WI38 (cell line): ENCODE measurements around the gene SLC13A4.
A peak's percentile ranks its signal among the peaks of the same experiment; 100 is the strongest.

Source experiments
- H3K4me3 ChIP-seq: 2 replicates; pipeline ENCODE4 v1.5.1; 2011; ENCODE audit warnings: low read depth, mild to moderate bottlenecking, control low read depth, low read length
- CTCF ChIP-seq: IDR thresholded peaks from 2 replicates; pipeline ENCODE4 v1.5.1; 2012; ENCODE audit warnings: low read depth, mild to moderate bottlenecking, control low read depth, low read length

The SLC13A4 gene

GRCh38 chr7:135666846-135667245 lies 61.1 kb downstream of the SLC13A4 start:
- H3K4me3 ChIP-seq = no peak overlapping the region
- no peak for TF ChIP-seq CTCF

- no peak overlapping the region for H3K4me3 ChIP-seq
- no peak for TF ChIP-seq CTCF
Measured at GRCh38 chr7:135666156-135666555, 61.8 kb downstream of the SLC13A4 start.

- TF ChIP-seq CTCF = no peak
- H3K4me3 ChIP-seq = no peak overlapping the region
Measured at GRCh38 chr7:135665042-135665441, 62.9 kb downstream of the SLC13A4 start.

GRCh38 chr7:135664046-135664589 lies 63.9 kb downstream of the SLC13A4 start:
- peak overlapping the region; percentile 80 for H3K4me3 ChIP-seq
- TF ChIP-seq CTCF = no peak

GRCh38 chr7:135662373-135663114 lies 65.4 kb downstream of the SLC13A4 start, which contains the start of gene STMP1:
STMP1 (plus strand) TSS chr7:135662514.
- peak within 1 kb of the TSS; percentile 80 for H3K4me3 ChIP-seq
- TF ChIP-seq CTCF = peak; percentile 49; the same call in 1 of the 2 replicates

- TF ChIP-seq CTCF = no peak
- H3K4me3 ChIP-seq = peak overlapping the region; percentile 80
Measured at GRCh38 chr7:135662123-135662372, 65.9 kb downstream of the SLC13A4 start.

GRCh38 chr7:135661311-135662122 lies 66.5 kb downstream of the SLC13A4 start:
- H3K4me3 ChIP-seq = peak overlapping the region; percentile 80
- no peak for TF ChIP-seq CTCF
